HG03135 (cell line): ENCODE results near the gene OGDH.

Source experiments
- ATAC-seq: cut with Tn5 transposase; IDR thresholded peaks from one replicate; pipeline ENCODE4 v1.9.1; 2021; ENCODE audit warnings: mild to moderate bottlenecking, moderate library complexity; ENCODE audit not compliant: unreplicated experiment

OGDH gene

GRCh38 chr7:44757311-44757710, 150.9 kb downstream of the OGDH start:
- ATAC-seq, result no peak

- no peak for ATAC-seq
Measured at GRCh38 chr7:44757739-44758138, 151.3 kb downstream of the OGDH start.
